ENCODE measurements around the gene COL21A1.
A peak's percentile ranks its signal among the peaks of the same experiment; 100 is the strongest.

COL21A1 gene

DNA sequence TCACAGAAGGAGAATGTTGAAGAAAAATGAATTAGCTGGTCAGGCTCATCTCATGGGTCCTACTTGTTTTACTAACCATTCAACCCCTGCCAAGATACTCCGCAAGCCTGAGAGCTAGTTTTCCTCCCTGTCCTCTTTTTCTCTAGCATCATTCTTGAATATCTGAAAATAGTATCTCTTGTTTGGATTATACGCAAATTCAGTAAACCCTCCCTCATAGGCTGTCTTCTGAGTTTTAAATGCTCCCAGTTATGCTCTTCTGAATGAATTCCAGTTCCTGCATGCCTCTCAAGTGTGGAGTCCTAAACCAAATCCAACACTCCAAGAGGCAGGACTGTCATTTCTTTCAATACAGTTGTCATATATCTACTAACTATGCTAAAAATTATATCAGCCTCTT is 99.6 kb downstream of the COL21A1 start:
- no peak overlapping the region for H3K4me3 ChIP-seq (ENCODE audit: low read depth, low read length)
- DNase-seq (ENCODE audit: low read depth, low spot score): no peak
- TF ChIP-seq, protein P1, sequence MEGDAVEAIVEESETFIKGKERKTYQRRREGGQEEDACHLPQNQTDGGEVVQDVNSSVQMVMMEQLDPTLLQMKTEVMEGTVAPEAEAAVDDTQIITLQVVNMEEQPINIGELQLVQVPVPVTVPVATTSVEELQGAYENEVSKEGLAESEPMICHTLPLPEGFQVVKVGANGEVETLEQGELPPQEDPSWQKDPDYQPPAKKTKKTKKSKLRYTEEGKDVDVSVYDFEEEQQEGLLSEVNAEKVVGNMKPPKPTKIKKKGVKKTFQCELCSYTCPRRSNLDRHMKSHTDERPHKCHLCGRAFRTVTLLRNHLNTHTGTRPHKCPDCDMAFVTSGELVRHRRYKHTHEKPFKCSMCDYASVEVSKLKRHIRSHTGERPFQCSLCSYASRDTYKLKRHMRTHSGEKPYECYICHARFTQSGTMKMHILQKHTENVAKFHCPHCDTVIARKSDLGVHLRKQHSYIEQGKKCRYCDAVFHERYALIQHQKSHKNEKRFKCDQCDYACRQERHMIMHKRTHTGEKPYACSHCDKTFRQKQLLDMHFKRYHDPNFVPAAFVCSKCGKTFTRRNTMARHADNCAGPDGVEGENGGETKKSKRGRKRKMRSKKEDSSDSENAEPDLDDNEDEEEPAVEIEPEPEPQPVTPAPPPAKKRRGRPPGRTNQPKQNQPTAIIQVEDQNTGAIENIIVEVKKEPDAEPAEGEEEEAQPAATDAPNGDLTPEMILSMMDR (IDR thresholded peaks at IDR 0.05; ENCODE audit: low read depth, low read length): no peak
- in situ Hi-C loops (cut with HindIII; ENCODE audit: low sequenced_read_pairs): no loop called here

DNA sequence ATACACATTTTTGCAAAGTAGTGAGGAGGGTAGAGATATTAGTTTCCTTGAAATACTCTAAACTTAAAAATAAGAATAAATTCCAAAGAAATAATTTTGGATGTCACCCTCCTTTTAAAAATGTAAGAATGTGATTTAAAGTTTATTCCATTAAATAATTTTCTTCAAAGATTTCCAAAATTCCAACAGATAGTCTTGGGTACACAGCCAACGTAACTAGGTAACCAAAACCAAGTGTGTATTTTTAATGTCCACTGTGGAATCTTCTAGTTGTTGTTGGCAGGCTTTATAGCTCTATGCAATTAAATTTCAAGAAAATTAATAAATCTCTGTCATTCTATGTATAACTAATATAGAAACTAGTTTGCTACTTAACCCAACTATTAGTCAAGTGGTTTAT is 101.3 kb downstream of the COL21A1 start:
- no peak for DNase-seq (ENCODE audit: low read depth, low spot score)
- H3K4me3 ChIP-seq (ENCODE audit: low read depth, low read length): no peak overlapping the region
- TF ChIP-seq, protein P1 (IDR thresholded peaks at IDR 0.05; ENCODE audit: low read depth, low read length): no peak
- in situ Hi-C loops (cut with HindIII; ENCODE audit: low sequenced_read_pairs): no loop called here

DNA sequence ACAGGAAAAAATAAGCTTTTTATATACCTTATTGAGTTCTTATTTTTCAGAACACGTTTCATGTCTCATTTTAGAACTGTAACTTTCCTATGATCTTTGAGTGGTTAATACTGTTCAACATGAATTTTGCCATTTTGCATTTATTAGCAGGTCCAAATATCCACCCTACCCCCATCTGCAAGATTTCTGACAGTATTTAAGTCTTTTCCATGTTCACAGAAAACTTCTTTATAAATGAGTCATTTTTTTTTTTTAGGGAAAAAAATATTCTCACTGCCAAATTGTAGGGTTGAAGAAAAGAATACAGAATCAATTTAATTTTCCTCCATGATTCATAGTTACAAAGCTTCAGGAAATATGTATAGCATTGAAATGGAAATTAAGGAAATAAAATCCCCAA is 101.8 kb downstream of the COL21A1 start:
- in situ Hi-C loops (cut with HindIII; ENCODE audit: low sequenced_read_pairs): no loop called here
- H3K4me3 ChIP-seq (ENCODE audit: low read depth, low read length): no peak overlapping the region
- peak; percentile 22 for DNase-seq (ENCODE audit: low read depth, low spot score)
- TF ChIP-seq, protein P1 (IDR thresholded peaks at IDR 0.05; ENCODE audit: low read depth, low read length): no peak

DNA sequence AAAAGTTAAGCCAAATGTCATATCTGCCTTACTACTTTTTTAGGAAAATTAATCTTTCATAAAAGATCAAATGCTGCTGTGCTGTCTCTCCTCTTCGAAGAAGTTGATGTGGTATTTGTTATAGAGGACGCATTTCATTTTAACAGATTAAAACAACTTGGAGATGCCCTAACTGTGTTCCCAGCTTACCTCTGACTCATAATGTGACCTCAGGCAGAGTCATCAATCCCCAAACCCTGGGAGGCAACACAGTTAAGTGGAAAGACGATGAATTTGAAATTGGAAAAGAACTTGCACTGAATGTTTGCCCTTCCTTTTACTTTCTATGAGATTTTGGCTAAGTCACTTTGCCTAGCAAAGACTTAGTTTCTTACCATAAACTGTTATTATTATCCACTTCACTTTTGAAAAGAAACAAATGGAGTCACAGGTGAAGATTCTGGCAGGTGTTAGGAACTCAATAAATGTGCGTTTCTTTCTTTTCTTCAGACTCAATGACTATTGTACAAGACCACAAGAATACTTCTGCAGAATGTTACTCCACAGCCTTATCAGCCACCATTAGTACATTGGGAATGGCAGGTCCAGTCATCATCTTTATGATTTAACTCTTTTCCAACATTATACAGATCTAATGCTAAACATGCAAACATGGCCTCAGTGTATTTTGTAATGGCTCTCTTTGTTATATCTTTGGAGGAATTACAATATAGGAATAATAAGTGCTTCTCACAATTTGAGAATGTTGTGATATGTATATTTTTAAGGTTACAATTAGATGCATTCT is 102.6 kb downstream of the COL21A1 start:
- in situ Hi-C loops (cut with HindIII; ENCODE audit: low sequenced_read_pairs): no loop called here
- H3K4me3 ChIP-seq (ENCODE audit: low read depth, low read length): no peak overlapping the region
- TF ChIP-seq, protein P1 (IDR thresholded peaks at IDR 0.05; ENCODE audit: low read depth, low read length): no peak
- DNase-seq (ENCODE audit: low read depth, low spot score): peak; percentile 72

DNA sequence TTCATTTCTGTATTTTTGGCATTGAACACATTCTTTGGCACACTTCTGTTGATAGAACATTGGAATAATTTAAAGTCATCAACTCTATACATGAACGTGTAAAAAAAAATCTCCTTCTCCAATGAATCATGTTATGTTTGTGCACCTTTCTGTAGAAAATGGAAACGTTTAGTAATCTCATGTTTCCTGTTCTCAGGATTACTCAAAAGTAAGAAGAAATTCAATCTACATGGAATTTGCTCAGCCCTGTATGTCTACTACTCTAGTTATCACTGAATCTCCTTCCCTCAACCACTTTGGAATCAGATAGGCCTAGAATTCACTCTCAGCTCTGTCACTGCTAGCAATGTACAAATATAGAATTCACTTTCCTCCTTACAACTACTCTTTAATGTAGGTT is 103.6 kb downstream of the COL21A1 start:
- H3K4me3 ChIP-seq (ENCODE audit: low read depth, low read length): no peak overlapping the region
- in situ Hi-C loops (cut with HindIII; ENCODE audit: low sequenced_read_pairs): no loop called here
- DNase-seq (ENCODE audit: low read depth, low spot score): no peak
- TF ChIP-seq, protein P1 (IDR thresholded peaks at IDR 0.05; ENCODE audit: low read depth, low read length): no peak

DNA sequence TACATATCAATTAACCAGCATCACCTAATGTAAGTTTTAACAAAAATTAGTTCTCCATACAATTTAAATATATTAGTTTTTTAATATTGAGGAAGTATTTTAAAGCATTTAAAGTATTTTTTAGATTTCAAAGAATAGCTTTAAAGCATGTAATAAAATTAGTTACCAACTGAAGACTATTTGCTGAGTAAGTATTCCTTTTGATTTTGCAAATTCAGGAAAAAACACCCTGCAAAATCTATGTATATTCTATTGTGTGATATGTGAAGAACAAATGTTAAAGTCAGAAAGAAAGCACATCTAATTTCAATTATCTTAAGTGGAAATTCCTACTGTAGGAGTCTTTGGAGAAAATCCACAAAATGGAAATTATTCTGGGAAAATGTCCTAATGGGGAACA is 107.3 kb downstream of the COL21A1 start:
- in situ Hi-C loops (cut with HindIII; ENCODE audit: low sequenced_read_pairs): no loop called here
- DNase-seq (ENCODE audit: low read depth, low spot score): no peak
- no peak overlapping the region for H3K4me3 ChIP-seq (ENCODE audit: low read depth, low read length)
- TF ChIP-seq, protein P1 (IDR thresholded peaks at IDR 0.05; ENCODE audit: low read depth, low read length): no peak
